B cell (primary cell): ENCODE results near the gene NDST3.

Source experiments
- EZH2 ChIP-seq: IDR thresholded peaks from 2 replicates; pipeline ENCODE4 v1.6.1; 2012; ENCODE audit warnings: borderline replicate concordance, low read depth, mild to moderate bottlenecking, moderate library complexity, low read length; ENCODE audit not compliant: insufficient read depth, poor library complexity, severe bottlenecking
- TF ChIP-seq, protein P1 (sequence below): fragments of 200-600 bp; IDR thresholded peaks from one replicate; pipeline ENCODE4 v1.8.0; 2022; ENCODE audit warnings: antibody characterized with exemption, mild to moderate bottlenecking

DNA sequence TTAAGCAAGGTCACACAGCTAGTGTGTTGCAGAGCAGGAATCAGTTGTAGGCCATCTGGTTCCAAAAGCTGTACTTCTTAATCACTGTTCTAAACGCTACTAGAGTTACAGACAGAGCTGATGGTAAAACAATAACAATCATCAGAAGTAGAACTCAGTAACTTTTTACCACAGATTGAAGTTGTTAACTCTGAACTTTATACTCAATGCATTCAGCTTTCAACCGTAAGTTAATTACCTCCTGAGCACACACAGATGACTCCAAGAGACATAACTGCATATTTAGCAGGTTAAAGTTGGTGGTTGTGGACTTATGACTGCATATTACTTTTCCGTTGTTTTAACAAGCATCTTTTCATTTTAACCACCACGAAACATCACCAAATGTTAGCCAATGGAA is 191.2 kb downstream of the NDST3 start:
- TF ChIP-seq, protein P1, sequence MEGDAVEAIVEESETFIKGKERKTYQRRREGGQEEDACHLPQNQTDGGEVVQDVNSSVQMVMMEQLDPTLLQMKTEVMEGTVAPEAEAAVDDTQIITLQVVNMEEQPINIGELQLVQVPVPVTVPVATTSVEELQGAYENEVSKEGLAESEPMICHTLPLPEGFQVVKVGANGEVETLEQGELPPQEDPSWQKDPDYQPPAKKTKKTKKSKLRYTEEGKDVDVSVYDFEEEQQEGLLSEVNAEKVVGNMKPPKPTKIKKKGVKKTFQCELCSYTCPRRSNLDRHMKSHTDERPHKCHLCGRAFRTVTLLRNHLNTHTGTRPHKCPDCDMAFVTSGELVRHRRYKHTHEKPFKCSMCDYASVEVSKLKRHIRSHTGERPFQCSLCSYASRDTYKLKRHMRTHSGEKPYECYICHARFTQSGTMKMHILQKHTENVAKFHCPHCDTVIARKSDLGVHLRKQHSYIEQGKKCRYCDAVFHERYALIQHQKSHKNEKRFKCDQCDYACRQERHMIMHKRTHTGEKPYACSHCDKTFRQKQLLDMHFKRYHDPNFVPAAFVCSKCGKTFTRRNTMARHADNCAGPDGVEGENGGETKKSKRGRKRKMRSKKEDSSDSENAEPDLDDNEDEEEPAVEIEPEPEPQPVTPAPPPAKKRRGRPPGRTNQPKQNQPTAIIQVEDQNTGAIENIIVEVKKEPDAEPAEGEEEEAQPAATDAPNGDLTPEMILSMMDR, result no peak
- no peak for TF ChIP-seq EZH2
